GM12873 (cell line): Measurements from ENCODE around the gene CABLES2.

Experiments
- TF ChIP-seq, protein P1 (sequence below): IDR thresholded peaks from 2 replicates; pipeline ENCODE4 v1.5.1; 2012; ENCODE audit warnings: low read depth, mild to moderate bottlenecking, moderate library complexity, low read length, control low read depth; ENCODE audit not compliant: insufficient read depth; ENCODE audit errors: missing control alignments

Gene CABLES2

DNA sequence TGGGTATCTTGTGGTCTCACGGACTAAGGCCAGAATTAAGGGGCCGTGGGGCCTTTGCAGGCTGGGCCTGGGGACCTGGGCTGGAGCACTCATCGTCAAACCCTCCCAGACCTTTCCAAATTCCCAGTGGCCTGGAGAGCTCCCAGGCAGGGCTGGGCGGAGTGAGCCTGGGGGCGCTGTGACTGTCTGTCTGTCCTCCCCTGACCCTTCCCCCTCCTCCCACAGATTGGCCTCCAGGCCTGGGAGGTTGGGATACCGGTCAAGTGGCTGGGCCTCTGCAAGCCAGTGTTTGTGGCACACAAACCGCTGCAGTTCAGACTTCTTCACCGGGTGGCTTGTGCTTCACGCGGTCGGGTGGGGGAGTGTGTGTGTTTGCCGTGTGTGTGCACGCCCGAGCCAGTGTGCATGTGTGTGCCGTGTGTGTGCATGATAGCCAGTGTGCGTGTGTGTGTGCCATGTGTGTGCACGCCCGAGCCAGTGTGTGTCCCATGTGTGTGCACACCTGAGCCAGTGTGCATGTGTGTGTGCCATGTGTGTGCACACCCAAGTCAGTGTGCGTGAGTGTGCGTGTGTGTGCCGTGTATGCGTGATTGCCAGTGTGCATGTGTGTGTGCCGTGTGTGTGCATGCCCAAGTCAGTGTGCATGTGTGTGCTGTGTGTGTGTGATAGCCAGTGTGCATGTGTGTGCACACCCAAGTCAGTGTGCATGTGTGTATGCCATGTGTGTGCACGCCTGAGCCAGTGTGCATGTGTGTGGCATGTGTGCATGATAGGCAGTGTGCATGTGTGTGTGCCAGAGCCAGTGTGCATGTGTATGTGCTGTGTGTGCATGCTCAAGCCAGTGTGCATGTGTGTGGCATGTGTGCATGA is 14.0 kb upstream of the CABLES2 start:
- TF ChIP-seq, protein P1, sequence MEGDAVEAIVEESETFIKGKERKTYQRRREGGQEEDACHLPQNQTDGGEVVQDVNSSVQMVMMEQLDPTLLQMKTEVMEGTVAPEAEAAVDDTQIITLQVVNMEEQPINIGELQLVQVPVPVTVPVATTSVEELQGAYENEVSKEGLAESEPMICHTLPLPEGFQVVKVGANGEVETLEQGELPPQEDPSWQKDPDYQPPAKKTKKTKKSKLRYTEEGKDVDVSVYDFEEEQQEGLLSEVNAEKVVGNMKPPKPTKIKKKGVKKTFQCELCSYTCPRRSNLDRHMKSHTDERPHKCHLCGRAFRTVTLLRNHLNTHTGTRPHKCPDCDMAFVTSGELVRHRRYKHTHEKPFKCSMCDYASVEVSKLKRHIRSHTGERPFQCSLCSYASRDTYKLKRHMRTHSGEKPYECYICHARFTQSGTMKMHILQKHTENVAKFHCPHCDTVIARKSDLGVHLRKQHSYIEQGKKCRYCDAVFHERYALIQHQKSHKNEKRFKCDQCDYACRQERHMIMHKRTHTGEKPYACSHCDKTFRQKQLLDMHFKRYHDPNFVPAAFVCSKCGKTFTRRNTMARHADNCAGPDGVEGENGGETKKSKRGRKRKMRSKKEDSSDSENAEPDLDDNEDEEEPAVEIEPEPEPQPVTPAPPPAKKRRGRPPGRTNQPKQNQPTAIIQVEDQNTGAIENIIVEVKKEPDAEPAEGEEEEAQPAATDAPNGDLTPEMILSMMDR = no peak

DNA sequence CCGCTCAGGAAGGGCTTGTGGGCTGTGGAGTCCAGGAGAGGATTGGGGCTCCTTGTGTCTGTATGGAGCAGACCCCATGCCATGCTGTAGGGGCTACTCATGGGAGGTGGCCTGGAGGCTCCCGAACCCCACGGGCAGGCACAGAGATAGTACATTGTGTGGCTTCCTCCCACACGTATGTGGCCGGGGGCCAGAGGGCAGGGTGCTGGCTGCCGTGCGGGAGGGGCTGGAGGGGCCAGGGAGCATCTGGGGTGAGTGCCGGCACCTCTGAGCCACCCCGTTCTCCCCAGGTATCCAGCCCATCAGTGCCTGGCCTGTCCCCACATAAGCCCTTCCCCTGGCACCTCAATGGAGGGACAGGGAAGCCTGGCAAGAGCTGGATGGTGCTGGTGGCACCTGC is 12.7 kb upstream of the CABLES2 start:
- TF ChIP-seq, protein P1 = no peak

DNA sequence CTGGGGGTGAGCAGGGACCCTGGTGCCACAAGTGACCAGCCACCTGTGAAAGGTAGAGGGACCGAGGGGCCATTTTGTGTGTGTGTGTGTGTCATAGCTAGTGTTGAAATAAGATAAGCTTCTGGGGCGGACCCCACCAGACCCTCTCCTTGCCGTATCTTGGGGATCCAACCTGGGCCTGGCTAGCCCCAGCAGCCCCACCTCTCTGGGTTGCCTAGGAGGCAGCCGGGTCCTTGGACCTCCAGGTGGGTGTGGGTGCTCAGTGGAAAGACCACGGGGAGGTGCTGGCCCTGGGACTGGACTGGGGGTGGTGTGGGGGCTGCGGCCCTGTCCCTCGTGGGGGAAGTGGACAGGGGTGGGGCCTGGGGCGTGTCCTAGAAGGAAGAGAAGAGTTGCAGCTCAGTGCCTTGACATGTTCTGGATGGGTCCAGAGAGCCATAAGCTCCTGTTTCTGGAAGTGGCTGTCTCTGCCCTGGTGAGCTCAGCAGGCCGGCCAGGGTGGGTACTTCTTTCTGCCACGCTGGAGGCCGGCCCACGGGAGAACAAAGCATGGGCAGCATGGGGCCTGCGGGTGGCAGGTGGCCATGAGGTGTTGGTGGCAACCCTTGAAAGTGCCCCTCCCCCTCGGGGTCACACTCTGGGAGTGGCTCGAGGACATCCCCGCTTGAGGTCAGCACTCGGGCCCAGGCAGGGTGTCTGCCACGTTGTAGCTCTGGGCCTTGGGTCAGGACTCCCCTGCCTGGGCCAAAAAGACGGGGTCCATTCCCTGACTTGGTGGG is 11.8 kb upstream of the CABLES2 start:
- TF ChIP-seq, protein P1 = no peak

DNA sequence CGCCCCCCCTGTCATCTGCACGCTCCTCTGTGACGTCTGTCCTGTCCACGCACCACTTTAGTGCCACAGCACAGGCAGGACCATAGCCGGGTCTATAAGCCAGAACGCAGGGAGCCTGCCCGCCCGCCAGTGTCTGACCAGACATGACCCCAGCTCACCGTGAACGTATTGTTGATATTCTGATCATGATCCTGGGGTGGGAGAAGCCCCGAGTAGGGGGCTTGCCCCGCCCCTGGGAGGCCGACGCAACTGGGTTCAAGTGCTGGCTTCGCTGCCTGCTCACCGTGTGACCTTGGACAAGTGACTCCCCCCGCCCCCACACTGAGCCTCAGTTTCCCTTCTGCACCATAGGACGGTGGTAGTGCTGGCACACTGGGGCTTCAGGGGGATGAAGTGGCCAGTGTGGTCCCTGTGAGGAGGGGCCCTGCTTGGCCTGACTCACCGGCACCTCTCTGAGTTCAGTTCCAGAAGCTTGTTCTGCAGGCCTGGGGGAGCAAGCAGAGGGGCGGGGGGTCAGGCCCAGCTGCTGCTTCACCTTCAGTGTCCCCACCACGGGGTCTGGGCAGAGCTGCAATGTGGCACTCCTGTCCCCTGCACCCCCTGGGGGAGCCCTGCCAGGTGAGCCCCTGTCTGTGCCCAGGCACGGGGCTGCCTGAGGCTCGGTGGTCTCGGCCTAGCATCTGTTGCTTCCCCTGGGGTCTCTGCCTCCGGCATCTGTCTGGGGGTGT is 11.1 kb upstream of the CABLES2 start:
- TF ChIP-seq, protein P1 = no peak

DNA sequence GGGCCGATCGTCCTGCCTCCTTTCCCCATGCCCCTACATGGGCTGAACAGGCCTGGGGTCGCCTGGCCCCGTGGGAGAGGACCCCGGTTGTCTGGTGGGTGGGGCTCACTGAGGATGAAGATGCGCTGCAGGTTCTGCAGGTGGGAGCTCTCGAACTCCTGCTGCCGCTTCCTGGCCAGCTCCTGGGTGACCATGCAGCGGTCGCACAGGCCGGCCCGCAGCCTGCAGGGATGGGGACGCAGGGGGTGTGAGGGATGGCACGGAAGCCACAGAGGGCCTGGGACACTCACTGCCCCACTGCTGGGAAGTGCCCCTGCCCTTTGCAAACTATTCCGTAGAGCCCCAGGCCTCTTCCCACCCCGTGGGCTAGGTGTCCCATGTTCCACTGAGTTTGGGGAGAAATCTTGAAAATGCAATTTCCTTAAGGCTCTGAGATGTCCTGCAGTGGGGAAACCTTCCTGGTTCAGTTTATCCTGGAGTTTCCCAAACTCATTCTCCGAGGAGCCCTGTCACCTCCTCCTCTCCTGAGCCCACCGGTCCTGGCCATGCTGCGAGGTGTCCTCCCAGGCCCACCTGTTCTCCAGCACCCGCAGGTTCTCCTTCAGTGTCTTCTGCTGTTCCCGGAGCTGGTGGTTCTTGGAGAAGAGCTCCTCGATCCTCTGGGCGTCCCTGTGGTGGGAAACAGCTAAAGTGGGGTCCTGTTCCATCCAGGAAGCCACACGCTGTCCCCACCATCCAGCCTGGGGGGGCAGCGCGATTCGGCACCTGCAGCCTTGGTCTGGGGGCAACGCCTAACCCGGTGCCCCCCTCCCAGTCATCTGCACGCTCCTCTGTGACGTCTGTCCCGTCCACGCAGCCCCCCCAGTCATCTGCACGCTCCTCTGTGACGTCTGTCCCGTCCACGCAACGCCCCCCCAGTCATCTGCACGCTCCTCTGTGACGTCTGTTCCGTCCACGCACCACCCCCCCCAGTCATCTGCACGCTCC is 9.9 kb upstream of the CABLES2 start:
- TF ChIP-seq, protein P1 = no peak

DNA sequence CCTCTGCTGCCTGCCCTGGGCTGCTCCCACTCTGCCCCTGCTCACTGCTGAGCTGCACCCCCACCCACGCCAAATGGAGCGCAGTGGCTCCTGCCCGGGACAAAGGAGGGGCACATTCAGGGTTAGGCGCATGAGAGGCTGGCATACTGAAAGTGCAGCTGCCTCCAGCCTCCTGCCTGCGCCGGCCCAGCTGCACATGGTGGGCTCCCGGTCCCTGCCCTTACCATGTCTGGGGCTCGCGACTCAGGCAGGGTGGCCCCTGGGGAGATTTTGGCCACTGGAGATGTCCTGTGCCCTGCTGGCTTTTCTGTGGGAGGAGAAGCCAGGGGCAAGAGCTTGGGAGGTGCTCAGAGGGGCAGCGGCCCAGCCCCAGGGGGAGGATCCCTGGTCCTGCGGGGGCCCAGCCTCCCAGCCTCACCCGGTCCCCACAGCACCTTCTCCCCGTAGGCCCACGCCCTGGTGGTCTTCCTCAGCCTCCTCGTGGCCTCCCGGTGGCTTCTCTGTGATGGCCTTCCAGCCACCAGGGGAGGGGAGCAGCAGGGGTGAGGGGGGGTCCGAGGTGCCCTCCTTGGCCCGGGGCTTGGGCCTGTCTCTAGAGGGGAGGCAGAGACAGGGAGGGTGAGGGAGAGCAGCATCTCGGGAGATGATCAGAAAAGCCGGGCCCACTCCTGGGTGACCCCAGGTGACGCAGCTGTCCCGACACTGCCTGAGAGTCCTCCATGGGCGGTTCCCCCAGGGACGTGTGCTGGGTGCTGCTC is 8.4 kb upstream of the CABLES2 start:
- TF ChIP-seq, protein P1 = no peak
